ENCODE measurements around the gene PRKG2.

DNA sequence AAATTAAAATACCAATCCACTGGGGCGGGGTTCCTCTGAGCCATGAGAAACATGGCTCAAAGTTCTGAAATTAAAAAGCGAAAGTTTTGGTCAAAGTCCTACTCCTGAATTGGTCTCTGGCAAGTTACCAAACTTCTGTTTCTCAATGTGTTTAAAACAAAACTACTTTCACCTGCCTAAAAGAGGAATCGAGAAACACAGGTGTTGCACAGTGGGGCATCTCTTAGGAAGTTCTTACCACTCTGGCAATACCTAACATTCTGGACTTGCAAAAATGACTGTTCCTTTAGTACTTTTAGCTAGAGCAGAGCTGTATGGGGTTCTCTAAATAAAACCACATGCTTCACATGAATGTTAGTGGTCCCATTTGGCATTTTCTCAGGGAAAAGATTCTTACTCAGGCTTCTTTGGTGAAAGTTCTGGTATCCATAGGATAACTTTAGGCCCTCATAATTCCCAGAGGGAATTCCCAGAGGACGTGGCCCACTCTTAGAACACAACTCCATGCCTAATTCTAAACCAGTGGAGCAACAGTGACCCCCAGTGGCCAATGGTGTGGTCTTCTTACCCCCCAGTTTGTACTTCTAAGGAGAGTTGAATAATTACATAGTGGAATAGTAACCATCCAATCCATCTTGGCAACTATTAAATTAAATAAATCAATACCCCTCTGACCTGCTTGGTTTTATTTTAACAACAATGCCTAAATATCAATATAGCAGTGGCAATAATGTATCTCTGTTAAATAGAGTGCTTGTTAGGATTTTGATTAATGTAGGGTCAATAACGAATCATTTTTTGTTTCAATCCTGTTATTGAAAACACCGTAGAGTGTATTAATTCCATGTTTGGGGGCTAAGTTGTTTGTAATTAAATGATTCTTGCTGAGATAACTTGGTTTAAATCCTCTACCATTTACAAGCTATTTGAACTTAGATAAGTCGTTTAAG is 162.6 kb downstream of the PRKG2 start:
- TF ChIP-seq CTCF (conservative IDR thresholded peaks at IDR 0.05; ENCODE audit: low read length) (peak; percentile 98), EZH2phosphoT487 (IDR thresholded peaks at IDR 0.05; ENCODE audit: borderline replicate concordance) (no peak)

Measured in Loucy (cell line).